ENCODE measurements around the gene ASCC2.

Gene ASCC2

DNA sequence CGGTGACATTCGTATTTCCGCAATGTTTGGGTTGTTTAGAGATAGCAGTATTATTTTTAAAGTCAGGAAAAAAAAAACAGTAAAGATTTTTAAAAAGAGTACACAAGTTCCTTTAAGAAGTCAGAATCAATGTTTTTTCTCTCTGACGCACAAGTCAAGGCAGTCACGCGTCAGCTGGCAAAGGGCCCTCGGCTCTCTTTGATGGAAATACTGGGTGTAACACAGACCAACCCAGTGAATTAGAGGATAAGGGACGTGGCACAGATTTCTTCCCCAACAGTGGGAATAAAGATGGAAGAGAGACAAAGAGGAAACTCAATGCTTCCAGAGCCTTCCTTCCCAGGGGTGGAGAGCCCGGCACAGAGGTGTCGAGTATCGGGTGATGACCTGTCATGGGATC lies 13.4 kb downstream of the ASCC2 start:
- Histone ChIP-seq H3K27me3 (ENCODE audit: insufficient read depth, low read length) (no peaks in the 10 kb centered on the region), H3K36me3 (ENCODE audit: insufficient read depth, low read length) (peaks cover 56% of the 10 kb centered on the region)

GRCh38 chr22:29821291-29822016 lies 16.6 kb downstream of the ASCC2 start:
- Histone ChIP-seq H3K9me3 (ENCODE audit: low read length) (no peaks in the 10 kb centered on the region), H3K36me3 (ENCODE audit: insufficient read depth, low read length) (peaks cover 65% of the 10 kb centered on the region), H3K4me1 (ENCODE audit: insufficient read depth, low read length) (no peaks in the 10 kb centered on the region), H2AFZ (ENCODE audit: low read depth, low read length) (no peak overlapping the region), H3K27me3 (ENCODE audit: insufficient read depth, low read length) (no peaks in the 10 kb centered on the region), H3K4me3 (ENCODE audit: low read length) (no peak overlapping the region)

More for the DNA sequence above, 13.4 kb downstream of the ASCC2 start:
- peaks cover 4% of the 10 kb centered on the region for H3K4me1 ChIP-seq (ENCODE audit: insufficient read depth, low read length)
- no peaks in the 10 kb centered on the region for H3K9me3 ChIP-seq (ENCODE audit: low read length)
- H3K4me3 ChIP-seq (ENCODE audit: low read length), result no peak overlapping the region
- H2AFZ ChIP-seq (ENCODE audit: low read depth, low read length), result no peak overlapping the region

DNA sequence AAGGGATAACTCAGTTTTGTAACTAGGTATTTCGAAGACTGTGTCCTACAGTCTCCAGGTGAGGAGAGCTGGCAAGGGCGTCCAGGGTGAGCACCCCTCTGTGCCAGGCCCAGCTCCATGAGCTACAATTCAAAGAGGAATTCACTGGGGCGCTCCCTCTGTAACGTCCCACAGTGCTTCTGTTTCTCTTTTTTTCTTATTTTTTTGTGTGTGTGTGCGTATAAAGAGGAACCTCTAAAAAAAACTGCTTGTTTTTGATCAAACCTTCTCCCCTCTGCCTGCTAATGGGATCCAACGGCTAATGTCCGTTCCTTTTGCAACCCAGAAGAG lies 17.1 kb downstream of the ASCC2 start:
- Histone ChIP-seq H2AFZ (ENCODE audit: low read depth, low read length) (no peak overlapping the region), H3K4me1 (ENCODE audit: insufficient read depth, low read length) (no peaks in the 10 kb centered on the region), H3K27me3 (ENCODE audit: insufficient read depth, low read length) (no peaks in the 10 kb centered on the region), H3K4me3 (ENCODE audit: low read length) (no peak overlapping the region), H3K9me3 (ENCODE audit: low read length) (no peaks in the 10 kb centered on the region), H3K36me3 (ENCODE audit: insufficient read depth, low read length) (peaks cover 70% of the 10 kb centered on the region)

GRCh38 chr22:29819501-29819900 lies 18.6 kb downstream of the ASCC2 start:
- peaks cover 72% of the 10 kb centered on the region for H3K36me3 ChIP-seq (ENCODE audit: insufficient read depth, low read length)
- no peak overlapping the region for H3K4me3 ChIP-seq (ENCODE audit: low read length)
- H2AFZ ChIP-seq (ENCODE audit: low read depth, low read length), result no peak overlapping the region
- no peaks in the 10 kb centered on the region for H3K4me1 ChIP-seq (ENCODE audit: insufficient read depth, low read length)
- no peaks in the 10 kb centered on the region for H3K27me3 ChIP-seq (ENCODE audit: insufficient read depth, low read length)
- H3K9me3 ChIP-seq (ENCODE audit: low read length), result no peaks in the 10 kb centered on the region

DNA sequence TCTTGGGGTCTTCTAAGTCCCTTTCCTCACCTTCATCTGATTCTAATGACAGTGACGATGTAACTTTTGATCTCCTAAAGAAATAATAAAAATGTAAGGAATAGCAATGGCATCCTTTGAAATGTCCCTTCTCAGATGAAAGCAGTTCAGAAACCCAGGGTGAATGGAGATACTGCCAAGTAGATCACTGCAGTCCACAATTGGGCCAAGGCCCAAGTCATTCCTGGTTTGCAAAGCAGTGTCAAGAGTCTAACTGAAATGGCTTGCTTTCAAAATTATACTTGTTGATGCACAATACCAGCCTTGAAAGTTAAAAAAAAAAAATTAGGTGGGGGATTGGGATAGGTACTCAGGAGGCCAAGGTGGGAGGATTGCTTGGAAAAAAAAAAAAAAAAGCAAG lies 20.4 kb downstream of the ASCC2 start:
- H3K36me3 ChIP-seq (ENCODE audit: insufficient read depth, low read length), result peaks cover 72% of the 10 kb centered on the region
- no peaks in the 10 kb centered on the region for H3K27me3 ChIP-seq (ENCODE audit: insufficient read depth, low read length)
- H3K4me1 ChIP-seq (ENCODE audit: insufficient read depth, low read length), result no peaks in the 10 kb centered on the region
- no peak overlapping the region for H2AFZ ChIP-seq (ENCODE audit: low read depth, low read length)
- no peaks in the 10 kb centered on the region for H3K9me3 ChIP-seq (ENCODE audit: low read length)
- H3K4me3 ChIP-seq (ENCODE audit: low read length), result no peak overlapping the region

- no peaks in the 10 kb centered on the region for H3K4me1 ChIP-seq (ENCODE audit: insufficient read depth, low read length)
- H2AFZ ChIP-seq (ENCODE audit: low read depth, low read length), result no peak overlapping the region
- no peaks in the 10 kb centered on the region for H3K9me3 ChIP-seq (ENCODE audit: low read length)
- no peak overlapping the region for H3K4me3 ChIP-seq (ENCODE audit: low read length)
- H3K36me3 ChIP-seq (ENCODE audit: insufficient read depth, low read length), result peaks cover 72% of the 10 kb centered on the region
- no peaks in the 10 kb centered on the region for H3K27me3 ChIP-seq (ENCODE audit: insufficient read depth, low read length)
Observed at GRCh38 chr22:29816980-29817379, 21.1 kb downstream of the ASCC2 start.

DNA sequence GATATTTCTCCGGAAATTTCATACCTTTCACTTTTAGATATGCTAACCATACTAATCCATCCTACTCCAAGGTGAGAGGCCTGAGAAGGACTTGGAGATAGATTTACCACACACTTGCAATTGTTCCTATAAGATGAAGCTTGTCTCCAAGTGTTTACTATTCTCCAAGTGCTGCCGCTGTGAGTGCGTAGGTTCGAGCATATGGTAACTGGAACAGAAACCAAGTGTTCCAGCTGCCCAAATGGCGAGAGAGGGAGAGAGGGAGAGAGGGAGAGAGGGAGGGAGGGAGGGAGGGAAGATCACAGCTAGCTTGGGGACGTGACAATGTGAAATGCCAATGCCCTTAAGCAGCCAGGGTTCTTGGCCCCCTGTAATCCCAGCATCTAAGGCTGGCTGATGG lies 21.5 kb downstream of the ASCC2 start:
- Histone ChIP-seq H3K4me3 (ENCODE audit: low read length) (no peak overlapping the region), H3K4me1 (ENCODE audit: insufficient read depth, low read length) (no peaks in the 10 kb centered on the region), H2AFZ (ENCODE audit: low read depth, low read length) (no peak overlapping the region), H3K27me3 (ENCODE audit: insufficient read depth, low read length) (no peaks in the 10 kb centered on the region), H3K9me3 (ENCODE audit: low read length) (no peaks in the 10 kb centered on the region), H3K36me3 (ENCODE audit: insufficient read depth, low read length) (peaks cover 71% of the 10 kb centered on the region)

DNA sequence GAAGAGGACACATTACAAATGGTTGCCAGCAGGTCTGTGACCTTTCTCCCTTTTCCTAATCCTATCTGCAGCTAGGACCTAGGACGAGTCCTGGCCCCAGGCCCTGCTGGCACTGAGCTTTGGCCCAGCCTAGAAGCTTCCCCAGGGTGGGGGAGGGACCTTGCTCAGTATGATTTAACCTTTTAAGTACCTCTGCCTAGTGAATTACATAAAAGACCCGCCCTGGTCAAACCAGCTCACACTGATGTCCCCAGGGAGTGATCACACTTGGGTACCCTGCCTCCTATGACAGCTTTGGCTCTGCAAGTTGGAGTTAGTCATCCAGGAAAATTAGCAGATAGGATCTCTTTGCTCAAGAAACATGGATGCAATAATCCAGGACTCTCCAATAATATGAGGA lies 21.9 kb downstream of the ASCC2 start:
- H3K4me3 ChIP-seq (ENCODE audit: low read length), result no peak overlapping the region
- H3K27me3 ChIP-seq (ENCODE audit: insufficient read depth, low read length), result no peaks in the 10 kb centered on the region
- H3K36me3 ChIP-seq (ENCODE audit: insufficient read depth, low read length), result peaks cover 71% of the 10 kb centered on the region
- H3K4me1 ChIP-seq (ENCODE audit: insufficient read depth, low read length), result no peaks in the 10 kb centered on the region
- no peaks in the 10 kb centered on the region for H3K9me3 ChIP-seq (ENCODE audit: low read length)
- H2AFZ ChIP-seq (ENCODE audit: low read depth, low read length), result no peak overlapping the region

- no peaks in the 10 kb centered on the region for H3K9me3 ChIP-seq (ENCODE audit: low read length)
- peaks cover 68% of the 10 kb centered on the region for H3K36me3 ChIP-seq (ENCODE audit: insufficient read depth, low read length)
- H3K4me1 ChIP-seq (ENCODE audit: insufficient read depth, low read length), result no peaks in the 10 kb centered on the region
- H3K4me3 ChIP-seq (ENCODE audit: low read length), result no peak overlapping the region
- H2AFZ ChIP-seq (ENCODE audit: low read depth, low read length), result no peak overlapping the region
- no peaks in the 10 kb centered on the region for H3K27me3 ChIP-seq (ENCODE audit: insufficient read depth, low read length)
Observed at GRCh38 chr22:29815580-29815979, 22.5 kb downstream of the ASCC2 start.

GRCh38 chr22:29814003-29814402 lies 24.1 kb downstream of the ASCC2 start:
- Histone ChIP-seq H3K4me3 (ENCODE audit: low read length) (no peak overlapping the region), H3K36me3 (ENCODE audit: insufficient read depth, low read length) (peaks cover 69% of the 10 kb centered on the region), H3K9me3 (ENCODE audit: low read length) (no peaks in the 10 kb centered on the region), H3K27me3 (ENCODE audit: insufficient read depth, low read length) (no peaks in the 10 kb centered on the region), H3K4me1 (ENCODE audit: insufficient read depth, low read length) (no peaks in the 10 kb centered on the region), H2AFZ (ENCODE audit: low read depth, low read length) (no peak overlapping the region)

GRCh38 chr22:29813563-29813962 lies 24.5 kb downstream of the ASCC2 start:
- Histone ChIP-seq H3K36me3 (ENCODE audit: insufficient read depth, low read length) (peaks cover 66% of the 10 kb centered on the region), H3K9me3 (ENCODE audit: low read length) (no peaks in the 10 kb centered on the region), H3K4me3 (ENCODE audit: low read length) (no peak overlapping the region), H2AFZ (ENCODE audit: low read depth, low read length) (no peak overlapping the region), H3K4me1 (ENCODE audit: insufficient read depth, low read length) (no peaks in the 10 kb centered on the region), H3K27me3 (ENCODE audit: insufficient read depth, low read length) (no peaks in the 10 kb centered on the region)

DNA sequence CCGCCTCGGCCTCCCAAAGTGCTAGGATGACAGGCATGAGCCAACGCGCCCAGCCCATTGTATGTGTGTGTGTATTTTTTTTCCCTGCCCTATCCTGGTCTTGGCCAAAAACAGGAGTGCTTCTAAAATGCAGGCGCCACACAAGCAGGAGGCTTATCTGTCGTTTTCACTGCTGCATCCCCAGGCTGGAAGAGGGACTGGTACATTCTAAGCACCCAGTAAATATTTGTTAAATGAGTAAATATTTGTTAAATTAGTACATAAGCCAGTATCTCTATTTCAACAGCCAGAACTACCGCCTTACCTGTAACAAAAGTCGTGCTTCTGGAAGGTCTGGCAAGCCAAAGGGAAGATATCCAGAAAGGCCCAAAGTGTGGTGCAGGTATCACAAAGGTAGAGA lies 24.9 kb downstream of the ASCC2 start:
- no peaks in the 10 kb centered on the region for H3K9me3 ChIP-seq (ENCODE audit: low read length)
- H3K36me3 ChIP-seq (ENCODE audit: insufficient read depth, low read length), result peaks cover 70% of the 10 kb centered on the region
- no peak overlapping the region for H3K4me3 ChIP-seq (ENCODE audit: low read length)
- H3K4me1 ChIP-seq (ENCODE audit: insufficient read depth, low read length), result no peaks in the 10 kb centered on the region
- H3K27me3 ChIP-seq (ENCODE audit: insufficient read depth, low read length), result no peaks in the 10 kb centered on the region
- no peak overlapping the region for H2AFZ ChIP-seq (ENCODE audit: low read depth, low read length)

DNA sequence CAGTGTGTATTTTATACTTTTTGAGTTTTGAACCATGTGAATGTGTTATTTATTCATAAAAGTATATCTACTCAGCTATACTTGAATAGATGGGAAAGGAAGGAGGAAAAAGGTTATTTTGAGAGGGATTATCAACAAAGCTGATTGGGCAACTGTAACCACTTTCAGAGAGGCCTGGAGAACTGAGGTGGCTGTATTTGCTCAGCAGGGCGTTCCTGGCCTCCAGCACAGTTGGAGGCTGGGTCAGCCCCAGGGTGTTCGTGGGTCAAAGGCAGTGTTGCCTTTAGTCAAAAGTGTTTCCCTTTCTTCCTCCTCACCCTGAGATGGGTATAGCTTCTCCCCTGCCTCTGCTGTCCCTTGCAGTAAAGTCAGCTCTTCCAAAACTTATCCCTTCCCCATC lies 26.7 kb downstream of the ASCC2 start:
- Histone ChIP-seq H3K36me3 (ENCODE audit: insufficient read depth, low read length) (peaks cover 73% of the 10 kb centered on the region), H3K4me3 (ENCODE audit: low read length) (no peak overlapping the region), H3K9me3 (ENCODE audit: low read length) (no peaks in the 10 kb centered on the region), H2AFZ (ENCODE audit: low read depth, low read length) (no peak overlapping the region), H3K4me1 (ENCODE audit: insufficient read depth, low read length) (no peaks in the 10 kb centered on the region), H3K27me3 (ENCODE audit: insufficient read depth, low read length) (no peaks in the 10 kb centered on the region)

- Histone ChIP-seq H3K36me3 (ENCODE audit: insufficient read depth, low read length) (peaks cover 71% of the 10 kb centered on the region), H2AFZ (ENCODE audit: low read depth, low read length) (no peak overlapping the region), H3K4me1 (ENCODE audit: insufficient read depth, low read length) (no peaks in the 10 kb centered on the region), H3K27me3 (ENCODE audit: insufficient read depth, low read length) (no peaks in the 10 kb centered on the region), H3K9me3 (ENCODE audit: low read length) (no peaks in the 10 kb centered on the region), H3K4me3 (ENCODE audit: low read length) (no peak overlapping the region)
Observed at GRCh38 chr22:29810216-29810615, 27.9 kb downstream of the ASCC2 start.
